MM.1S (cell line): ENCODE measurements around the gene MRTFA.
"Not testable (repeated sequence)": the region's sequence is repeated elsewhere in the genome, so short reads cannot be mapped to it uniquely, and the experiment has no call there.

Experiments used
- EZH2 ChIP-seq: fragments of 300-600 bp; sonication (generic); optimal IDR thresholded peaks from 2 replicates; pipeline ENCODE3; 2017; ENCODE audit warnings: low read depth, mild to moderate bottlenecking, antibody characterized with exemption, low read length, mixed read lengths
- EZH2phosphoT487 ChIP-seq: fragments of 300-600 bp; sonication (generic); IDR thresholded peaks from 2 replicates; pipeline ENCODE4 v1.6.1; 2018; ENCODE audit warnings: antibody characterized with exemption, low read length
- TF ChIP-seq, protein P1 (sequence below): fragments of 300-600 bp; sonication (generic); IDR thresholded peaks from 2 replicates; pipeline ENCODE4 v1.5.1; 2016; ENCODE audit warnings: antibody characterized with exemption, low read length, mixed read lengths

DNA sequence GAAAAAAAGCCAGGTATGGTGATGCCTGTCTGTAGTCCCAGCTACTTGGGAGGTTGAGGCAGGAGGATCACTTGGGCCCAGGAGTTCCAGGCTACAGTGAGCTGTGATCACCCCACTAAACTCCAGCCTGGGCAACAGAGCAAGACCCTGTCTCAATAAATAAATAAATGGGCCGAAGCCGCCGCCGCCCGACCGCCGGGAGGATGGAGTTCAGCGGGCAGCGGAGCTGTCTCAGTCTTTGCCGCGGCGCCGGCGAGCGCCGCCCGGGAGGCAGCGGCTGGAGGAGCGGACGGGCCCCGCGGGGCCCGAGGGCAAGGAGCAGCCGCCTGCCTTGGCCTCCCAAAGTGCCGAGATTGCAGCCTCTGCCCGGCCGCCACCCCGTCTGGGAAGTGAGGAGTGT lies 100.4 kb downstream of the MRTFA start:
- TF ChIP-seq EZH2phosphoT487, EZH2: not testable (repeated sequence)
- TF ChIP-seq, protein P1, sequence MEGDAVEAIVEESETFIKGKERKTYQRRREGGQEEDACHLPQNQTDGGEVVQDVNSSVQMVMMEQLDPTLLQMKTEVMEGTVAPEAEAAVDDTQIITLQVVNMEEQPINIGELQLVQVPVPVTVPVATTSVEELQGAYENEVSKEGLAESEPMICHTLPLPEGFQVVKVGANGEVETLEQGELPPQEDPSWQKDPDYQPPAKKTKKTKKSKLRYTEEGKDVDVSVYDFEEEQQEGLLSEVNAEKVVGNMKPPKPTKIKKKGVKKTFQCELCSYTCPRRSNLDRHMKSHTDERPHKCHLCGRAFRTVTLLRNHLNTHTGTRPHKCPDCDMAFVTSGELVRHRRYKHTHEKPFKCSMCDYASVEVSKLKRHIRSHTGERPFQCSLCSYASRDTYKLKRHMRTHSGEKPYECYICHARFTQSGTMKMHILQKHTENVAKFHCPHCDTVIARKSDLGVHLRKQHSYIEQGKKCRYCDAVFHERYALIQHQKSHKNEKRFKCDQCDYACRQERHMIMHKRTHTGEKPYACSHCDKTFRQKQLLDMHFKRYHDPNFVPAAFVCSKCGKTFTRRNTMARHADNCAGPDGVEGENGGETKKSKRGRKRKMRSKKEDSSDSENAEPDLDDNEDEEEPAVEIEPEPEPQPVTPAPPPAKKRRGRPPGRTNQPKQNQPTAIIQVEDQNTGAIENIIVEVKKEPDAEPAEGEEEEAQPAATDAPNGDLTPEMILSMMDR, result not testable (repeated sequence)
